ENCODE results near the gene USP10.
"Not testable (repeated sequence)": the region's sequence is repeated elsewhere in the genome, so short reads cannot be mapped to it uniquely, and the experiment has no call there.

Gene USP10

GRCh38 chr16:84728853-84729424 lies 29.1 kb downstream of the USP10 start:
- no peak overlapping the region for H3K4me3 ChIP-seq (ENCODE audit: low read length)
- no peak for TF ChIP-seq CTCF (conservative IDR thresholded peaks at IDR 0.05; ENCODE audit: low read length)
- DNase-seq (ENCODE audit: low read depth): no peak

- peak overlapping the region; percentile 38 for H3K4me3 ChIP-seq (ENCODE audit: low read length)
- DNase-seq (ENCODE audit: low read depth): no peak
- TF ChIP-seq CTCF (conservative IDR thresholded peaks at IDR 0.05; ENCODE audit: low read length): no peak
These were observed 30.0 kb downstream of the USP10 start for GRCh38 chr16:84729716-84730320.

GRCh38 chr16:84730406-84731106 lies 30.8 kb downstream of the USP10 start:
- TF ChIP-seq CTCF (conservative IDR thresholded peaks at IDR 0.05; ENCODE audit: low read length): no peak
- DNase-seq (ENCODE audit: low read depth): peak; percentile 91
- H3K4me3 ChIP-seq (ENCODE audit: low read length): peak overlapping the region; percentile 38

- DNase-seq (ENCODE audit: low read depth); H3K4me3 ChIP-seq (ENCODE audit: low read length): not testable (repeated sequence)
These were observed 32.5 kb downstream of the USP10 start for GRCh38 chr16:84732332-84732673.

- H3K4me3 ChIP-seq (ENCODE audit: low read length): no peak overlapping the region
- TF ChIP-seq CTCF (conservative IDR thresholded peaks at IDR 0.05; ENCODE audit: low read length): no peak
- DNase-seq (ENCODE audit: low read depth): no peak
These were observed 33.0 kb downstream of the USP10 start for GRCh38 chr16:84732674-84733352.

- H3K4me3 ChIP-seq (ENCODE audit: low read length): no peak overlapping the region
- DNase-seq (ENCODE audit: low read depth): no peak
- TF ChIP-seq CTCF (conservative IDR thresholded peaks at IDR 0.05; ENCODE audit: low read length): 0 out of 2 replicates have a peak, but pooled peaks have one; percentile 3
These were observed 36.2 kb downstream of the USP10 start for GRCh38 chr16:84735849-84736586.
